MM.1S (cell line): ENCODE results near the gene PKP4.

Experiments used
- DNase-seq: peaks from one replicate; pipeline ENCODE4 v3.0.0-alpha.2; 2015
- H2AFZ ChIP-seq: fragments of 300-600 bp; sonication (generic); 2 replicates; pipeline ENCODE4 v1.6.0; 2016; ENCODE audit warnings: antibody characterized with exemption, low read length
- H3F3A ChIP-seq: fragments of 300-600 bp; sonication (generic); 2 replicates; pipeline ENCODE4 v1.6.1; 2016; ENCODE audit warnings: mild to moderate bottlenecking, antibody characterized with exemption, low read length, moderate library complexity, mixed read lengths; ENCODE audit not compliant: insufficient read depth
- H3K27ac ChIP-seq: fragments of 300-600 bp; sonication (generic); 2 replicates; pipeline ENCODE4 v1.5.1; 2016; ENCODE audit warnings: mild to moderate bottlenecking, low read length
- H3K27me3 ChIP-seq: fragments of 300-600 bp; sonication (generic); replicated peaks from 2 replicates; pipeline ENCODE4 v1.6.0; 2016; ENCODE audit warnings: low read length; ENCODE audit not compliant: insufficient read depth
- H3K36me3 ChIP-seq: fragments of 300-600 bp; sonication (generic); replicated peaks from 2 replicates; pipeline ENCODE4 v1.6.1; 2016; ENCODE audit warnings: mild to moderate bottlenecking, low read length, mixed read lengths; ENCODE audit not compliant: insufficient read depth
- H3K4me1 ChIP-seq: fragments of 300-600 bp; sonication (generic); 2 replicates; pipeline ENCODE4 v1.6.1; 2016; ENCODE audit warnings: low read length, mixed read lengths
- H3K4me2 ChIP-seq: fragments of 300-600 bp; sonication (generic); 2 replicates; pipeline ENCODE4 v1.6.0; 2016; ENCODE audit warnings: low read depth, low read length
- H3K4me3 ChIP-seq: fragments of 300-600 bp; sonication (generic); 2 replicates; pipeline ENCODE4 v1.5.1; 2016; ENCODE audit warnings: low read length, mixed read lengths
- H3K79me2 ChIP-seq: fragments of 300-600 bp; sonication (generic); 2 replicates; pipeline ENCODE4 v1.6.1; 2016; ENCODE audit warnings: mixed run types, low read length, mixed read lengths
- H3K9ac ChIP-seq: fragments of 300-600 bp; sonication (generic); 2 replicates; pipeline ENCODE4 v1.6.1; 2016; ENCODE audit warnings: low read length, mixed read lengths
- H3K9me2 ChIP-seq: fragments of 300-600 bp; sonication (generic); replicated peaks from 2 replicates; pipeline ENCODE4 v1.6.1; 2016; ENCODE audit warnings: mild to moderate bottlenecking, low read length, mixed read lengths; ENCODE audit not compliant: insufficient read depth
- H3K9me3 ChIP-seq: fragments of 300-600 bp; sonication (generic); replicated peaks from 2 replicates; pipeline ENCODE4 v1.6.1; 2016; ENCODE audit warnings: mild to moderate bottlenecking, low read length, mixed read lengths; ENCODE audit not compliant: insufficient read depth
- H4K20me1 ChIP-seq: fragments of 300-600 bp; sonication (generic); 2 replicates; pipeline ENCODE4 v1.6.1; 2016; ENCODE audit warnings: mild to moderate bottlenecking, low read length, moderate library complexity, mixed read lengths; ENCODE audit not compliant: insufficient read depth
- CTCF ChIP-seq: fragments of 300-600 bp; sonication (generic); IDR thresholded peaks from 2 replicates; pipeline ENCODE4 v1.5.1; 2016; ENCODE audit warnings: antibody characterized with exemption, low read length, mixed read lengths
- EZH2 ChIP-seq: fragments of 300-600 bp; sonication (generic); optimal IDR thresholded peaks from 2 replicates; pipeline ENCODE3; 2017; ENCODE audit warnings: low read depth, mild to moderate bottlenecking, antibody characterized with exemption, low read length, mixed read lengths
- EZH2phosphoT487 ChIP-seq: fragments of 300-600 bp; sonication (generic); IDR thresholded peaks from 2 replicates; pipeline ENCODE4 v1.6.1; 2018; ENCODE audit warnings: antibody characterized with exemption, low read length

PKP4 gene

DNA sequence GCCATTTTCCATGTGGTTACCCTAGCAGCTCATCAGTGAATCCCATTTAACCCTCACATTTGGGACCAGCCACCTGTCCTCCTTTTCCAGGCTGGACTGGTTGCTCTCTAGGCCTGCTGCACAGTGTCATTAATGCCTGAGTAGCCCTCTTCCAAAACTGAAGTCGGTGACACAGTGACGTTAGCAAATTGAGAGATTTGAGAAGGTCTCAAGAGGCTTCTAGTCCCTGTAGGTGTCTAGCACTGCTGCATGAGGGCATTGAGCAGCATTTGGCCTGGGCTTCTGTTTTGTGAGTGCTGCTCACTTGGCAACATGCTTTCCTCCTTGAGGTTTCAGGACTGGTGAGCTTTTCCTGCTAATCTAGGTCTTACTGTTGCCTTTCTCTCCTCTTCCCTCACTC is 36.7 kb downstream of the PKP4 start:
- no peaks in the 10 kb centered on the region for H3F3A ChIP-seq
- no peak overlapping the region for H3K4me2 ChIP-seq
- no peak for DNase-seq
- no peak overlapping the region for H3K9ac ChIP-seq
- no peaks in the 10 kb centered on the region for H4K20me1 ChIP-seq
- no peaks in the 10 kb centered on the region for H3K36me3 ChIP-seq
- H3K27me3 ChIP-seq: no peaks in the 10 kb centered on the region
- H3K27ac ChIP-seq: no peak overlapping the region
- TF ChIP-seq EZH2phosphoT487 (no peak), CTCF (no peak), EZH2 (no peak)
- no peaks in the 10 kb centered on the region for H3K9me2 ChIP-seq
- H3K4me1 ChIP-seq: no peaks in the 10 kb centered on the region
- H3K4me3 ChIP-seq: no peak overlapping the region
- peaks cover 55% of the 10 kb centered on the region for H3K79me2 ChIP-seq
- no peak overlapping the region for H2AFZ ChIP-seq
- no peaks in the 10 kb centered on the region for H3K9me3 ChIP-seq

GRCh38 chr2:158495175-158495574 is 38.4 kb downstream of the PKP4 start:
- Histone ChIP-seq H2AFZ (no peak overlapping the region), H3K4me1 (no peaks in the 10 kb centered on the region), H3K9ac (no peak overlapping the region), H3K27me3 (no peaks in the 10 kb centered on the region), H3K36me3 (no peaks in the 10 kb centered on the region), H3K79me2 (peaks cover 46% of the 10 kb centered on the region), H3K9me2 (no peaks in the 10 kb centered on the region), H3K27ac (no peak overlapping the region), H3K9me3 (no peaks in the 10 kb centered on the region), H4K20me1 (no peaks in the 10 kb centered on the region), H3F3A (no peaks in the 10 kb centered on the region), H3K4me2 (no peak overlapping the region), H3K4me3 (no peak overlapping the region)
- DNase-seq: no peak
- TF ChIP-seq EZH2 (no peak), EZH2phosphoT487 (no peak), CTCF (no peak)

DNA sequence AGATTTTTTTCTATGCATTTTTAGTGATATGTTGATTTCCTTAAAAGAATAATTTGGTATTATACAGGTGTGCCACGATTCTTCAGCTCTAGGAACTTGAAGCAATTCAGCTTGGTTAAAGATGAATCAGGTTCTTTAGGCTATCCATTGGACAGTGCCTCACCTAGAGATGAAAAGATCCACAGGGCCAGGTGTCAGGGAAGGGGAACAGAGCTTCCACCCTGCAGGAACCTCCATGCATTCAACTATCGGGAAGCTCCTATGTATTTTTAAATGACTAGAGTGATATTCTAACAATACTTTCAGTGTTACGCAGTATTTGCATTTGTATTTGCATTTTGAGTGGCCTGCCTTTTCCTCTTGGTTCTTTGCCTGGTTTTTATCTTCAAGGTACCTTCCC is 40.2 kb downstream of the PKP4 start:
- TF ChIP-seq CTCF (no peak), EZH2 (no peak), EZH2phosphoT487 (no peak)

More for the DNA sequence above, 40.2 kb downstream of the PKP4 start:
- Histone ChIP-seq H3F3A (no peaks in the 10 kb centered on the region), H3K27ac (no peak overlapping the region), H3K4me1 (no peaks in the 10 kb centered on the region), H3K4me3 (no peak overlapping the region), H3K36me3 (no peaks in the 10 kb centered on the region), H3K9me2 (no peaks in the 10 kb centered on the region), H3K9ac (no peak overlapping the region), H2AFZ (no peak overlapping the region), H3K27me3 (no peaks in the 10 kb centered on the region), H3K9me3 (no peaks in the 10 kb centered on the region), H3K79me2 (peaks cover 27% of the 10 kb centered on the region), H3K4me2 (no peak overlapping the region), H4K20me1 (no peaks in the 10 kb centered on the region)
- no peak for DNase-seq
